GM23338 (cell line): ENCODE data around the gene KAT6B. TPM values are rescaled to one million over a fixed set of nuclear protein-coding genes. Genes with fewer than 3 reads are reported as not detected.

Experiments
- ATAC-seq: fragments of 200-7000 bp; cut with Tn5 transposase; 3 replicates; pipeline ENCODE4 v1.9.1; 2020
- DNase-seq: peaks from one replicate; pipeline ENCODE4 v3.0.0-alpha.2; 2015; ENCODE audit warnings: low spot score
- H2AFZ ChIP-seq: fragments of 200-600 bp; sonication (generic); 2 replicates; pipeline ENCODE4 v1.8.0; 2016; ENCODE audit warnings: antibody characterized with exemption, mild to moderate bottlenecking, moderate library complexity
- H3F3A ChIP-seq: fragments of 200-600 bp; sonication (generic); replicated peaks from 2 replicates; pipeline ENCODE4 v1.8.0; 2017; ENCODE audit warnings: antibody characterized with exemption, mixed run types, low read depth
- H3K27ac ChIP-seq: fragments of 200-600 bp; sonication (generic); 2 replicates; pipeline ENCODE4 v1.6.1; 2016; ENCODE audit warnings: low read depth
- H3K27me3 ChIP-seq: fragments of 200-600 bp; sonication (generic); 2 replicates; pipeline ENCODE4 v1.8.0; 2016; ENCODE audit warnings: mild to moderate bottlenecking, mixed run types, moderate library complexity; ENCODE audit not compliant: insufficient read depth
- H3K36me3 ChIP-seq: fragments of 200-600 bp; sonication (generic); 2 replicates; pipeline ENCODE4 v1.8.0; 2016; ENCODE audit warnings: mild to moderate bottlenecking; ENCODE audit not compliant: insufficient read depth
- H3K4me1 ChIP-seq: fragments of 200-600 bp; sonication (generic); 2 replicates; pipeline ENCODE4 v1.8.0; 2016; ENCODE audit warnings: mild to moderate bottlenecking, moderate library complexity; ENCODE audit not compliant: insufficient read depth
- H3K4me2 ChIP-seq: fragments of 200-600 bp; sonication (generic); 2 replicates; pipeline ENCODE4 v1.7.1; 2017; ENCODE audit warnings: mixed run types
- H3K4me3 ChIP-seq: fragments of 200-600 bp; sonication (generic); 2 replicates; pipeline ENCODE4 v1.6.1; 2016; ENCODE audit warnings: mixed run types
- H3K79me2 ChIP-seq: fragments of 200-600 bp; sonication (generic); replicated peaks from 2 replicates; pipeline ENCODE4 v1.8.0; 2017; ENCODE audit warnings: mild to moderate bottlenecking; ENCODE audit not compliant: insufficient read depth
- H3K9me2 ChIP-seq: fragments of 200-600 bp; sonication (generic); 2 replicates; pipeline ENCODE4 v1.8.0; 2017; ENCODE audit not compliant: insufficient read depth
- H4K20me1 ChIP-seq: fragments of 200-600 bp; sonication (generic); replicated peaks from 2 replicates; pipeline ENCODE4 v1.8.0; 2017; ENCODE audit warnings: mild to moderate bottlenecking; ENCODE audit not compliant: insufficient read depth
- H3K27ac Mint-ChIP-seq: 2 replicates; pipeline ENCODE4 v1.8.0; 2020; ENCODE audit warnings: inconsistent platforms, mild to moderate bottlenecking, moderate library complexity, mixed read lengths
- H3K27me3 Mint-ChIP-seq: 3 replicates; pipeline ENCODE4 v1.8.0; 2022; ENCODE audit warnings: low read depth, mild to moderate bottlenecking, moderate library complexity, mixed read lengths, inconsistent platforms; ENCODE audit not compliant: insufficient read depth, poor library complexity
- H3K36me3 Mint-ChIP-seq: 3 replicates; pipeline ENCODE4 v1.8.0; 2021; ENCODE audit warnings: low read depth, mild to moderate bottlenecking, inconsistent platforms, moderate library complexity, mixed read lengths
- H3K4me1 Mint-ChIP-seq: 3 replicates; pipeline ENCODE4 v1.8.0; 2020; ENCODE audit warnings: mild to moderate bottlenecking, inconsistent platforms, mixed read lengths
- H3K4me3 Mint-ChIP-seq: 3 replicates; pipeline ENCODE4 v1.8.0; 2021; ENCODE audit warnings: moderate library complexity, mild to moderate bottlenecking, inconsistent platforms, mixed read lengths
- H3K9me3 Mint-ChIP-seq: 3 replicates; pipeline ENCODE4 v1.8.0; 2020; ENCODE audit warnings: moderate library complexity, mild to moderate bottlenecking, inconsistent platforms, mixed read lengths
- CREB1 ChIP-seq: fragments of 250-450 bp; sonication (Bioruptor Pico); IDR thresholded peaks from 2 replicates; pipeline ENCODE4 v1.5.0; 2020; ENCODE audit warnings: low read depth, mild to moderate bottlenecking, moderate library complexity
- EZH2 ChIP-seq: fragments of 200-600 bp; sonication (generic); IDR thresholded peaks from one replicate; pipeline ENCODE4 v1.8.0; 2017; ENCODE audit warnings: antibody characterized with exemption, mild to moderate bottlenecking, low read depth; ENCODE audit not compliant: unreplicated experiment
- EZH2phosphoT487 ChIP-seq: fragments of 200-600 bp; sonication (generic); IDR thresholded peaks from one replicate; pipeline ENCODE4 v1.8.1; 2018; ENCODE audit warnings: antibody characterized with exemption; ENCODE audit not compliant: unreplicated experiment
- JUNB ChIP-seq: IDR thresholded peaks from one replicate; pipeline ENCODE4 v1.6.1; 2016; ENCODE audit warnings: antibody characterized with exemption; ENCODE audit not compliant: unreplicated experiment
- POLR2AphosphoS5 ChIP-seq: IDR thresholded peaks from 2 replicates; pipeline ENCODE4 v1.6.1; 2016; ENCODE audit warnings: antibody characterized with exemption, low read depth
- STAT1 ChIP-seq: IDR thresholded peaks from one replicate; pipeline ENCODE4 v1.6.1; 2016; ENCODE audit warnings: antibody characterized with exemption; ENCODE audit not compliant: unreplicated experiment
- ZNF114 ChIP-seq: fragments of 250-450 bp; sonication (Bioruptor Pico); IDR thresholded peaks from 2 replicates; pipeline ENCODE4 v1.5.0; 2020; ENCODE audit warnings: mild to moderate bottlenecking, moderate library complexity
- polyA plus RNA-seq: library from polyadenylated mRNA; unstranded; fragments of >200 nt; fragmentation: Nextera tagmentation; extraction: Ambion mirVana; gene quantifications from 2 replicates; pipeline ENCODE4 v1.2.1, GENCODE V29; 2016
- total RNA-seq: library from RNA; depleted of rRNA; stranded (reverse); fragments of >200 nt; shearing (Covaris generic); gene quantifications from 2 replicates; pipeline ENCODE4 v1.2.3, GENCODE V29; 2014
- TF ChIP-seq, protein P1 (sequence below): IDR thresholded peaks from 2 replicates; pipeline ENCODE4 v1.6.1; 2016; ENCODE audit warnings: antibody characterized with exemption
- TF ChIP-seq, protein P2 (sequence below): IDR thresholded peaks from one replicate; pipeline ENCODE4 v1.6.1; 2018; ENCODE audit warnings: antibody characterized with exemption; ENCODE audit not compliant: unreplicated experiment
- TF ChIP-seq, protein P3 (sequence below), 2 experiments: fragments of 200-600 bp in 1 of 2; sonication (generic) in 1 of 2; conservative IDR thresholded peaks; 2 replicates each; pipeline versions ENCODE4 v1.5.1 to v1.6.1; 2016 to 2017; ENCODE audit warnings: antibody characterized with exemption in 2 of 2, low read depth in 2 of 2, mild to moderate bottlenecking in 2 of 2, moderate library complexity in 1 of 2

The KAT6B gene
- total and polyA plus RNA-seq, 2 experiments from 2014 or later: 21.3 to 31.4 TPM

DNA sequence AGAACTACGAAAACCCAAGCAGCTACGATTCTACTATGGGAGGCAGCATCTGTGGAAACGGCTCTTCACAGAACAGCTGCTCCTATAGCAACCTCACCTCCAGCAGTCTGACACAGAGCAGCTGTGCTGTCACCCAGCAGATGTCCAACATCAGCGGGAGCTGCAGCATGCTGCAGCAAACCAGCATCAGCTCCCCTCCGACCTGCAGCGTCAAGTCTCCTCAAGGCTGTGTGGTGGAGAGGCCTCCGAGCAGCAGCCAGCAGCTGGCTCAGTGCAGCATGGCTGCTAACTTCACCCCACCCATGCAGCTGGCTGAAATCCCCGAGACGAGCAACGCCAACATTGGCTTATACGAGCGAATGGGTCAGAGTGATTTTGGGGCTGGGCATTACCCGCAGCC, 203.5 kb downstream of the KAT6B start:
- Histone ChIP-seq H3K4me3 (no peak overlapping the region), H3K4me2 (no peak overlapping the region), H3F3A (no peaks in the 10 kb centered on the region), H2AFZ (no peak overlapping the region), H3K9me2 (no peaks in the 10 kb centered on the region), H3K27ac (no peak overlapping the region), H3K36me3 (peaks cover 4% of the 10 kb centered on the region; the same call in 1 of the 2 replicates), H3K27me3 (no peaks in the 10 kb centered on the region), H4K20me1 (0 out of 2 replicates have a peak, but pooled peaks cover 3% of the 10 kb centered on the region), H3K4me1 (no peaks in the 10 kb centered on the region), H3K79me2 (no peaks in the 10 kb centered on the region)
- Mint-ChIP-seq H3K4me1 (peaks cover 3% of the 10 kb centered on the region; the same call in 1 of the 3 replicates), H3K4me3 (no peak overlapping the region), H3K36me3 (peaks cover 27% of the 10 kb centered on the region), H3K9me3 (no peaks in the 10 kb centered on the region), H3K27ac (no peak overlapping the region), H3K27me3 (peaks cover 5% of the 10 kb centered on the region)
- TF ChIP-seq, protein P1, sequence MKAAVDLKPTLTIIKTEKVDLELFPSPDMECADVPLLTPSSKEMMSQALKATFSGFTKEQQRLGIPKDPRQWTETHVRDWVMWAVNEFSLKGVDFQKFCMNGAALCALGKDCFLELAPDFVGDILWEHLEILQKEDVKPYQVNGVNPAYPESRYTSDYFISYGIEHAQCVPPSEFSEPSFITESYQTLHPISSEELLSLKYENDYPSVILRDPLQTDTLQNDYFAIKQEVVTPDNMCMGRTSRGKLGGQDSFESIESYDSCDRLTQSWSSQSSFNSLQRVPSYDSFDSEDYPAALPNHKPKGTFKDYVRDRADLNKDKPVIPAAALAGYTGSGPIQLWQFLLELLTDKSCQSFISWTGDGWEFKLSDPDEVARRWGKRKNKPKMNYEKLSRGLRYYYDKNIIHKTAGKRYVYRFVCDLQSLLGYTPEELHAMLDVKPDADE: no peak
- TF ChIP-seq, protein P2, sequence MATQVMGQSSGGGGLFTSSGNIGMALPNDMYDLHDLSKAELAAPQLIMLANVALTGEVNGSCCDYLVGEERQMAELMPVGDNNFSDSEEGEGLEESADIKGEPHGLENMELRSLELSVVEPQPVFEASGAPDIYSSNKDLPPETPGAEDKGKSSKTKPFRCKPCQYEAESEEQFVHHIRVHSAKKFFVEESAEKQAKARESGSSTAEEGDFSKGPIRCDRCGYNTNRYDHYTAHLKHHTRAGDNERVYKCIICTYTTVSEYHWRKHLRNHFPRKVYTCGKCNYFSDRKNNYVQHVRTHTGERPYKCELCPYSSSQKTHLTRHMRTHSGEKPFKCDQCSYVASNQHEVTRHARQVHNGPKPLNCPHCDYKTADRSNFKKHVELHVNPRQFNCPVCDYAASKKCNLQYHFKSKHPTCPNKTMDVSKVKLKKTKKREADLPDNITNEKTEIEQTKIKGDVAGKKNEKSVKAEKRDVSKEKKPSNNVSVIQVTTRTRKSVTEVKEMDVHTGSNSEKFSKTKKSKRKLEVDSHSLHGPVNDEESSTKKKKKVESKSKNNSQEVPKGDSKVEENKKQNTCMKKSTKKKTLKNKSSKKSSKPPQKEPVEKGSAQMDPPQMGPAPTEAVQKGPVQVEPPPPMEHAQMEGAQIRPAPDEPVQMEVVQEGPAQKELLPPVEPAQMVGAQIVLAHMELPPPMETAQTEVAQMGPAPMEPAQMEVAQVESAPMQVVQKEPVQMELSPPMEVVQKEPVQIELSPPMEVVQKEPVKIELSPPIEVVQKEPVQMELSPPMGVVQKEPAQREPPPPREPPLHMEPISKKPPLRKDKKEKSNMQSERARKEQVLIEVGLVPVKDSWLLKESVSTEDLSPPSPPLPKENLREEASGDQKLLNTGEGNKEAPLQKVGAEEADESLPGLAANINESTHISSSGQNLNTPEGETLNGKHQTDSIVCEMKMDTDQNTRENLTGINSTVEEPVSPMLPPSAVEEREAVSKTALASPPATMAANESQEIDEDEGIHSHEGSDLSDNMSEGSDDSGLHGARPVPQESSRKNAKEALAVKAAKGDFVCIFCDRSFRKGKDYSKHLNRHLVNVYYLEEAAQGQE: no peak
- TF ChIP-seq EZH2phosphoT487 (no peak), JUNB (no peak), STAT1 (no peak), ZNF114 (CRISPR knock-in tag) (no peak), EZH2 (no peak)
- TF ChIP-seq, protein P3, sequence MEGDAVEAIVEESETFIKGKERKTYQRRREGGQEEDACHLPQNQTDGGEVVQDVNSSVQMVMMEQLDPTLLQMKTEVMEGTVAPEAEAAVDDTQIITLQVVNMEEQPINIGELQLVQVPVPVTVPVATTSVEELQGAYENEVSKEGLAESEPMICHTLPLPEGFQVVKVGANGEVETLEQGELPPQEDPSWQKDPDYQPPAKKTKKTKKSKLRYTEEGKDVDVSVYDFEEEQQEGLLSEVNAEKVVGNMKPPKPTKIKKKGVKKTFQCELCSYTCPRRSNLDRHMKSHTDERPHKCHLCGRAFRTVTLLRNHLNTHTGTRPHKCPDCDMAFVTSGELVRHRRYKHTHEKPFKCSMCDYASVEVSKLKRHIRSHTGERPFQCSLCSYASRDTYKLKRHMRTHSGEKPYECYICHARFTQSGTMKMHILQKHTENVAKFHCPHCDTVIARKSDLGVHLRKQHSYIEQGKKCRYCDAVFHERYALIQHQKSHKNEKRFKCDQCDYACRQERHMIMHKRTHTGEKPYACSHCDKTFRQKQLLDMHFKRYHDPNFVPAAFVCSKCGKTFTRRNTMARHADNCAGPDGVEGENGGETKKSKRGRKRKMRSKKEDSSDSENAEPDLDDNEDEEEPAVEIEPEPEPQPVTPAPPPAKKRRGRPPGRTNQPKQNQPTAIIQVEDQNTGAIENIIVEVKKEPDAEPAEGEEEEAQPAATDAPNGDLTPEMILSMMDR (conservative IDR thresholded peaks at IDR 0.05; ENCODE audit: low read depth in 2 of 2): no peak
- DNase-seq (no peak), ATAC-seq (no peak)

DNA sequence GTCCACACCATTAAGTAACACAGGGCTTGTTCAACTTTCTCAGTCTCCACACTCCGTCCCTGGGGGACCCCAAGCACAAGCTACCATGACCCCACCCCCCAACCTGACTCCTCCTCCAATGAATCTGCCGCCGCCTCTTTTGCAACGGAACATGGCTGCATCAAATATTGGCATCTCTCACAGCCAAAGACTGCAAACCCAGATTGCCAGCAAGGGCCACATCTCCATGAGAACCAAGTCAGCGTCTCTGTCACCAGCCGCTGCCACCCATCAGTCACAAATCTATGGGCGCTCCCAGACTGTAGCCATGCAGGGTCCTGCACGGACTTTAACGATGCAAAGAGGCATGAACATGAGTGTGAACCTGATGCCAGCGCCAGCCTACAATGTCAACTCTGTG, 204.0 kb downstream of the KAT6B start:
- no peaks in the 10 kb centered on the region for H3K9me3 Mint-ChIP-seq
- Histone ChIP-seq H3K4me3 (no peak overlapping the region), H3K79me2 (no peaks in the 10 kb centered on the region), H3K4me1 (no peaks in the 10 kb centered on the region), H2AFZ (no peak overlapping the region), H3K27me3 (no peaks in the 10 kb centered on the region), H3K27ac (no peak overlapping the region), H3K36me3 (0 out of 2 replicates have a peak, but pooled peaks cover 4% of the 10 kb centered on the region), H4K20me1 (0 out of 2 replicates have a peak, but pooled peaks cover 3% of the 10 kb centered on the region), H3K9me2 (no peaks in the 10 kb centered on the region), H3K4me2 (no peak overlapping the region), H3F3A (no peaks in the 10 kb centered on the region)
- DNase-seq (no peak), ATAC-seq (no peak)
- peaks cover 6% of the 10 kb centered on the region; the same call in 1 of the 3 replicates for H3K4me1 Mint-ChIP-seq
- H3K4me3 Mint-ChIP-seq: no peak overlapping the region
- no peak overlapping the region for H3K27ac Mint-ChIP-seq
- peaks cover 6% of the 10 kb centered on the region for H3K27me3 Mint-ChIP-seq
- peaks cover 22% of the 10 kb centered on the region for H3K36me3 Mint-ChIP-seq
- TF ChIP-seq JUNB (no peak), POLR2AphosphoS5 (no peak), CREB1 (no peak)
- TF ChIP-seq, protein P3 (conservative IDR thresholded peaks at IDR 0.05; ENCODE audit: low read depth in 2 of 2): no peak
